GM12892 (cell line): ENCODE measurements around the gene UTRN. TPM values are rescaled to one million over a fixed set of nuclear protein-coding genes. Genes with fewer than 3 reads are reported as not detected.

Experiments used
- DNase-seq: peaks from one replicate; pipeline ENCODE4 v3.0.0; 2011; ENCODE audit not compliant: insufficient read length
- FAIRE-seq: peaks from 2 replicates; lab custom pipeline; 2011; peaks lifted over from hg19 to GRCh38; lab: Jason Lieb, UNC
- POLR2A ChIP-seq: IDR thresholded peaks from 2 replicates; pipeline ENCODE4 v1.6.1; 2011; ENCODE audit warnings: low read depth, low read length, control low read depth
- POLR2AphosphoS5 ChIP-seq: IDR thresholded peaks from 2 replicates; pipeline ENCODE4 v1.6.1; 2011; ENCODE audit warnings: low read depth, low read length, control low read depth
- TAF1 ChIP-seq: IDR thresholded peaks from 2 replicates; pipeline ENCODE4 v1.6.1; 2011; ENCODE audit warnings: low read depth, mild to moderate bottlenecking, control low read depth, low read length, borderline replicate concordance
- polyA plus RNA-seq: library from polyadenylated mRNA; unstranded; fragments of >200 nt; gene quantifications from one replicate; pipeline ENCODE4 v1.2.1, GENCODE V29; 2012; ENCODE audit warnings: missing spikeins, inconsistent platforms; ENCODE audit not compliant: missing spikeins

The UTRN gene
- 13.3 TPM for polyA plus RNA-seq

DNA sequence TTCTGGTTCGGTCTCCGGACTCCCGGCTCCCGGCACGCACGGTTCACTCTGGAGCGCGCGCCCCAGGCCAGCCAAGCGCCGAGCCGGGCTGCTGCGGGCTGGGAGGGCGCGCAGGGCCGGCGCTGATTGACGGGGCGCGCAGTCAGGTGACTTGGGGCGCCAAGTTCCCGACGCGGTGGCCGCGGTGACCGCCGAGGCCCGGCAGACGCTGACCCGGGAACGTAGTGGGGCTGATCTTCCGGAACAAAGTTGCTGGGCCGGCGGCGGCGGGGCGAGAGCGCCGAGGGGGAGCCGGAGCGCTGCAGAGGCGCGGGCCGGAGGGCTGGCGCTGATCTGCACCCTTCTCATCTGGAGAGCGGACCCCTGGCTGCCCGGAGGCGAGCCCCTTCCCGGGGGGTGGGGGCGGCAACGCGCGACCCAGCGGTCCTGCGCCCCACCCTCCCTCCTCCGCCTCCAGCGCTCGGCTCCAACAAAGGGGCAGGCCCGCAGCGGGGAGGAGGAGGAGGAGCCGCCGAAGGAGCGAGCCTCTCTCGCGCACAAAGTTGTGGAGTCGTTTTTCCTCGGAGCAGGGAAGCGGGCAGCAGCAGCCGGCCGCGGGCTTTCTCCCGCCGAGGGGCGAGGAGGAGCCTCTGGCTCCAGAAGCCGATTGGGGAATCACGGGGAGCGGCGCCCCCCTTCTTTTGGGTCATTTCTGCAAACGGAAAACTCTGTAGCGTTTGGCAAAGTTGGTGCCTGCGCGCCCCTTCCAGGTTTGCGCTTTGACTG lies at the start of gene UTRN:
Gene UTRN, plus strand, starts transcription at position 553 of the 765 bp plus-strand sequence. CDS start 6,494 bp downstream, outside the sequence.
- FAIRE-seq (no peak), DNase-seq (peak; percentile 46)
- TF ChIP-seq POLR2AphosphoS5, result no peak
- TF ChIP-seq TAF1, result no peak
- TF ChIP-seq POLR2A, result no peak

DNA sequence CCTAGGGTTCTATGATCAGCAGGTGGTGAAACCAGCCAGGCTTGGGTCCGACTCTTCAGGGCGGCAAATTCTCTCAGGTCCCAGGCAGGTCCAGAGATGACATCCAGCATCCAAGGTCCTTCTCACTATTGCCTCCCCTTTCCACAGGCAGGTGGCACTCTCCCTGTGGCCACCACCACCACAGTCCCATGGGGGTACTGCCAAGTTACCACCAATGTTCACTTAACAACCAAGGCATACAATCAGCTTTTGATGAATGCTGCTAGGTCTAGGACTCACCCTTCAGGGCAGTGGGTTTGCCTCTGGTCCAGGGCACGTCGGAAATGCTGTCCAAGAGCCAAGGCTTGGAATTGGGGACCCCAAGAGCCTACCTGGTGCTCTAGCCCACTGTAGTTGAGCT lies 40.4 kb upstream of the UTRN start:
- no peak for FAIRE-seq
- DNase-seq, result no peak
- TF ChIP-seq POLR2AphosphoS5, result no peak
- TF ChIP-seq TAF1, result no peak
- no peak for TF ChIP-seq POLR2A

DNA sequence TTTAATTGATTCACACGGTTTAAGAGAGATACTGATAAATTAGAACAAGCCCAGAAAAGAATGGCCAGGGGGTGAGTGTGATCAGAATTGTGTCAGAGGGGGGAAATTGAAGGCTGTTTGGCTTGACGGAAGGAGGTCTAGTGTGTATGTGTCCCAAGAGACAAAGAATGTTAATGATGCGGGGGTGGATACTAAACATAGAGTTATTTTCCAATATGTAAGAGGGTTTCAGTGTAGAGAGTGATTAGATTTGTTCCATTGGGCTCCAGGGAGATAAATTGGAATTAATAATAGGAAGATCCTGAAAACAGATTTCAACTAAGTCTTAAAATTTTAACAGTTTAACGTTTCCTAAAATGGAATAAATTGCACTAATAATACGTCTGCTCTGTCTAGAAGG lies 38.1 kb upstream of the UTRN start:
- FAIRE-seq (no peak), DNase-seq (no peak)
- no peak for TF ChIP-seq TAF1
- no peak for TF ChIP-seq POLR2AphosphoS5
- TF ChIP-seq POLR2A, result no peak

DNA sequence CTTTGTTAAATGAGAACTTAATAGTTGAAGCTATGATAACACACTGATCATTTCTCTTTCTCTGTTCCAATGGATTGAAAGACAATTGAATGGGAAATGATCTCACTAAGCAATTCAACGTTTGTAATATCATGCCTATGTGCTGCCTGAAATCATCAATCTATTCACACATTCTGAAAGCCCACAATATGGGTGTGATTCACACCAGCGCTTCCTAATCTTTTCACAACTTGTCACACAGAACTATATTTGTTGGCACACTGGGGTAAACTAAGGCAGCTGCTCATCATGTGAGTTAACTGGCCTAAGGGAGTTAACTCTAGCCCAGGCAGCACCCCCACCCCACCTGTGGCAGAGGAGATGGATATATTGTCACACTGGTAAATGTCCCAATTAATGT lies 37.1 kb upstream of the UTRN start:
- DNase-seq (no peak), FAIRE-seq (no peak)
- TF ChIP-seq TAF1, result no peak
- TF ChIP-seq POLR2AphosphoS5, result no peak
- no peak for TF ChIP-seq POLR2A

DNA sequence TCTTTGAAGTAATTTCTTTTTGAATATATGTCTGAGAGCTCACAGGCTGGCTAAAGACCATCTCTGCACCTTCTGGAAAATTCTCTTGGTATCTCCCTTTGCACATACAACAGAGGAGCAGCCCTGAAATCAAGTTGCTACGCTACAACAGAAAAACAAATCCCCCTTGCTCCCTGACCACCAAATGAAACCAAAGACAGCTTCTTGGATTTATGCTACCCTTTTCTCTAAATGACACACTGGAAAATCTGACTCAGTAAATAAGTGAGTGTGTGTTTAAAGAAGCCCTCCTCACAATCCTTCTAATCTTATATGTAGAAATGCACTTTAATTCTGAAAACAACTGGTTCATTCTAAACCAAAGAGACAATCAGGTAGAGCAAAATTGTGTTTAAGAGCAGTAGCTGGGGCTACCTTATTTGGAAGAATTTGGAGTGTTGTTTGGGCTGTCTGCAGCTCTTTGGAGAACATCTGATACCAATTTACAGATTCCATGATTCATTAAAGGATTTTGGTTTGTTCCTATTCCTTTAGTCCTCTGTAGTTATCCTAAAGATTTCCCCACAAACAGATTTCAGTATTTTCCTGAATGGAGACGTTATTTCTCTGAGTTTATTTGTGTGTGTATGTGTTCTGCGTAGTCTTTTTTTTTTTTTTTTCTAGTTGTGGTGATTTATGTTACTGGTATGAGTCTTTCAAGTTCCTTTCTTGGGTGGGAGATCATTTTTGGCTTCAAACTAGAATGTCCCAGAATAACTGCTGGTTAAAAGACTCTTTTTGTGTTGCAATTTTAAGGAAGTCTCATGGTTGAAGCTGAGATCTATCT lies 36.4 kb upstream of the UTRN start:
- no peak for TF ChIP-seq POLR2AphosphoS5
- TF ChIP-seq POLR2A, result no peak
- TF ChIP-seq TAF1, result no peak
- FAIRE-seq, result peak; percentile 24

DNA sequence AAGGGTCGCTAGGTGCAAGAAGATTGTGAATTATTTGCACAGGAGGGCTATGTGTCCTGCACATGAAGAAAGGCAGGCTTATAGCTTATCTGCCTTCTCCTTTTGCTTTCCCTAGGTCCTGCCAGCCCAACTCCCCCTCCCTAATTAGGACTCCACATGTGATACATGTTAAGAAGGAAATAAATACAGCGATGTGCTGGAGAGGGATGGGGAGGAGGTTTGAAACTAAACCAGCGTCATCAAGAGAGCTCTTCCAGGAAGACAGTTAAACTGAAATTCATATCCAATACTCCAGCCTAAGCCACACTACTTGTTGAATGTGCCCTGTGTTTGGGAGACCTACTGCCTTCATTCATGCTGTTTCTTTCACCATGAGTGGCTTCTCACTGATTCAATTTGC lies 34.9 kb upstream of the UTRN start:
- no peak for TF ChIP-seq TAF1
- TF ChIP-seq POLR2A, result no peak
- TF ChIP-seq POLR2AphosphoS5, result no peak
- no peak for FAIRE-seq
- DNase-seq, result no peak

More for the DNA sequence above, 36.4 kb upstream of the UTRN start:
- no peak for DNase-seq

DNA sequence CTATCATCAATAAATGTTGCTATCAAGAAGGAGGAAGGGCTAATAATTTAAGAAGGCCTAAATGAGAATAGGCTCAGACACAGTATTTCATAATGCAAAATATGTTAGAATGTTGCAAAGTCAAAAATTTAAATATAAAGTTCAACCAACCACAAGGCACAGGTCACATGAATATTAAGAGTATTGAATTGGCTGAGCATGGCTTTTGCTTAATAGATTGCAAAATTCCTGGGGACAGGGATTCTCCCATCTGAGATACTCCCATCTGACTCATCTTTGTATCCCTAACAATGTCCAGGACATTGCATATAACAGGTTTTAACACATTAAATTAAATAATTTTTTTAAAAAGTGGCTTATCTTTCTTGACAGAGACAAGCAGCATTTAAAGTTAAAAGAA lies 32.9 kb upstream of the UTRN start:
- FAIRE-seq, result no peak
- DNase-seq, result no peak
- TF ChIP-seq TAF1, result no peak
- no peak for TF ChIP-seq POLR2AphosphoS5

DNA sequence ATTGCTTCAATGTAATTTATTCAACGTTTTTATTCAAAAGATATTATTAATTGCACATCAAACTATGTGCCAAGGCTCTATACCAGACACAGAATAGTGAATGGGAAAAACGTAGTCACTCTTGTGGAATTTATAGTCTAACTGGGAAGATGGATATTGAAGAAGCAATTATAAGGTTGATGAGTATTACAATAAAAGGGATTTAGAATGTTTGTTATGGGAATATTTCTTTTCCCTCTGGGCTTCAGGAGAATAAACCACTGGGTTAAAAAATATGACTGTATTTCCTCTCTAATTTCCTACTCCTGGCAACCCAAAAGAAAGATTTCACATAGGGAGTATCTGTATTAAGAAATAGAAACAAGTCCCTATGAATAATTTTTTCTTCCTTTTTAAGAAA lies 25.1 kb upstream of the UTRN start:
- FAIRE-seq (no peak), DNase-seq (no peak)
- no peak for TF ChIP-seq POLR2AphosphoS5
- TF ChIP-seq TAF1, result no peak
- no peak for TF ChIP-seq POLR2A

DNA sequence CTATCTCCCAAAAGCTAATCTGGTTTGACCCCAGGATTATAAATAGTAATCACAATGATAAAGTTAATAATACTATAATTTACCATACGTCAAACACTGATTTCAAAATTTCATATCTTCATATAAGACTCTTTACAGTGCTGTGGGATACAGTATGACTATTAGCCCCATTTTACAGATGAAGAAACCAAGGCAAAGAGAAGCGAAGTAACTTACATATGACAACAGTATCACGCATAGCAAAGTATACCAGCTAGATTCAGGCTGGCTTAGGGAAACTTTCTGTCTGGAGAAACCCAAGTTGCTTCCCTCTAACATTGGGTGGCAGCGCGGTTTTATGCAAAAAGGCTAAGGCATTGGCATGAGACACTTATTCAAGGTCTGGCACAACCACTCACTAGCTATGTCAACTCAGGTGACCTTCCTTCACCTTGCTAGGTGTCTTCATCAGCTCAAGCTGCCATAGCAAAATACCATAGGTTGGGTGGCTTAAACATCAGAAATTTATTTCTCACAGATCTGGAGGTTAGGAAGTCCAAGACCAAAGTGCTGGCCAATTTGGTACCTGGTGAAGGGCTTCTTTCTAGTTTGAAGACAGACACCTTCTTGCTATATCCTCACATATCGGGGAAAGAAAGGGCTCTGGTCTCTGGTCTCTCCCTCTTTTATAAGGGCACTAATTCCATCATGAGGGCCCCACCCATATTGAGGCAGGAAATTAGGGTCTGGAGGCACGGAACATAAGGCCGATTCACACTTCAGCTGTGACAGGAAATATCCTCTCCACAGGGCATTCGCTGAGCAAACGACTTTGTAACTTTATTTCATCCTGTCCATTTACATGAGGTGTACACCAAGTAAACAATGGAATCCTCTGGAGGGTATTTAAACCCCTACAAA lies 22.4 kb upstream of the UTRN start:
- TF ChIP-seq TAF1 (no peak), POLR2A (no peak), POLR2AphosphoS5 (no peak)
- DNase-seq (no peak), FAIRE-seq (no peak)

DNA sequence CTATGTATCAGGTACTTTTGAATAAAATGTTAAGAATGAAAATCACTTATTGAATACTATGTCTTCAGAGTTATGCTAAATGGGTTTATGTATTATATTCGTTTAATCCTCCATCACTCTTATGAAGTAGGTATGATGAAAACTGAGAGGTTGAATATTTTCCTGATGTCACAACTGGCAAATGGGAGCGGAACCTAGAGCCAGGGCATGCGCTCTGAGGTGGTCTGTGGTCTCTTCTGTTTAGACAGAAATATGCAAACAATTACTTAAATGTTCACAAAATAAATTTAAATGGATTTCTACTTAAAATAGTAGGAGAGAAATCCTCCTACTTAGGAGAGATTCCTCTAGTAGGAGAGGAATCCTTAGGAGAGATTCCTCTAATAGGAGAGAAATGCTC lies 21.3 kb upstream of the UTRN start:
- no peak for FAIRE-seq
- DNase-seq, result no peak
- no peak for TF ChIP-seq TAF1
- TF ChIP-seq POLR2AphosphoS5, result no peak
- TF ChIP-seq POLR2A, result no peak

DNA sequence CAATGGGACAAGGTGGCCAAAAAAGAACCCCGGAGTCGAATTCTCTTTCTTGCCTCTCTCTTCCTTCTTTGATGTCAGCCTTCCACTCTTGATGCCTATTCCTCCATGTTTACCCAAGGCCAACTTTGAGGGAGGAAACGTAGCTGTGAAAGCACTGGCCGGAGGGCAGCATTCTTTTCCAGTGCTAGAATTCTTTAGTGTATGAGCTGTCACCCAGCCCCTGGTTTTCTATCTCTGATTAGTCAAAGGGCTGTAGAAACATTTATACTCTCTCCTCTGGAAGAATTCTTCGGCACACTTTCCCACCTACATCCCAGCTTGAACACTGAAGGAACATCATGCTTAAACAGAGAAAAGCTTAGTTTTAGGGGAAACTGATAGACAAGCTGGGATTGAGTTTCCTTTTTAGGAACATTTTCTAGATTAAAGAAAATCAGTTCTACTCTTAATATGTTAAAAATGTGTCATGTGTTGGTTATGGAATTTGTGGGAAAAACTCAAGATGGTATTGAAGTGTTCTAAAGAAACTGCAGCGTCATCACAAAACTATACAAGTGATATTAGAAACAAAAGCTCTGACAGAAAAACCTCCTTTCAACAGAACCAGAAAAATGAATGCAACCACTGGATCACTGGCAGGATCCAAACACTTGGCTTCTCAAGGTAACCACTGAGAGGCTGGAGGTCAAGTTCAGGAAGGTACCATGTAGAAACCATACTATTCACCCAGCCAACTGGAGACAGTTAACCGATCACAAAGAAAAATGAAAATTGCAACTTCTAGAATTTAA lies 20.7 kb upstream of the UTRN start:
- FAIRE-seq, result no peak
- no peak for DNase-seq
- no peak for TF ChIP-seq TAF1
- no peak for TF ChIP-seq POLR2AphosphoS5
- no peak for TF ChIP-seq POLR2A

DNA sequence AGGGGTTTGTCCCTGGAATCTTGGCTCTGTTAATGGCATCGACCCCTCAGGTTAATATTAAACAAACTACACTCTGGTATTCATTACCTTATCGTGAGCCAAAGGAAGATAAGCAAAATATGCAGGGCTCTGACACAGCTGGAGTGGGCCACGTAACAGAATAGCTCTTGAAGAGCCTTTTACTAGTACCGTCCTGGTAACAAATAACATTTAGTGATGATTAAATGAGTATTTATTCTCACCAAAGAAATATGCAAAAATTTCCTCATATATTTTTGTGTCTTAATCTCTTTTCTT lies 20.1 kb upstream of the UTRN start:
- no peak for TF ChIP-seq POLR2A
- no peak for TF ChIP-seq TAF1
- no peak for TF ChIP-seq POLR2AphosphoS5
- DNase-seq, result no peak
- no peak for FAIRE-seq
